WTC11 (cell line): ENCODE measurements around the gene SEMA7A. TPM values are rescaled to one million over a fixed set of nuclear protein-coding genes. Genes with fewer than 3 reads are reported as not detected.

Source experiments
- ATAC-seq: fragments of 200-7000 bp; cut with Tn5 transposase; 2 replicates; pipeline ENCODE4 v1.10.0; 2021; ENCODE audit warnings: mild to moderate bottlenecking, moderate library complexity
- CTCF ChIA-PET: fragments of 300-600 bp; sonication (Branson Sonifier 250); formaldehyde crosslinking; loops from one replicate; lab custom pipeline; 2021; ENCODE audit warnings: antibody characterized with exemption; lab: Charles Lee
- POLR2A ChIA-PET: fragments of 350-600 bp; sonication (Branson Sonifier 250); formaldehyde crosslinking; loops from one replicate; lab custom pipeline; 2021; ENCODE audit warnings: antibody characterized with exemption; lab: Charles Lee
- DNase-seq: peaks from one replicate; pipeline ENCODE4 v3.0.0; 2021; ENCODE audit warnings: low spot score
- H3K27ac Mint-ChIP-seq: 2 replicates; pipeline ENCODE4 v1.8.0; 2021; ENCODE audit warnings: mixed read lengths
- H3K27me3 Mint-ChIP-seq: 2 replicates; pipeline ENCODE4 v1.8.0; 2021; ENCODE audit warnings: low read depth, mild to moderate bottlenecking, moderate library complexity, mixed read lengths
- H3K36me3 Mint-ChIP-seq: 2 replicates; pipeline ENCODE4 v1.8.0; 2021; ENCODE audit warnings: mixed read lengths
- H3K4me1 Mint-ChIP-seq: 2 replicates; pipeline ENCODE4 v1.8.0; 2022; ENCODE audit warnings: mixed read lengths
- H3K4me3 Mint-ChIP-seq: 2 replicates; pipeline ENCODE4 v1.8.0; 2021; ENCODE audit warnings: mild to moderate bottlenecking, moderate library complexity, mixed read lengths
- H3K9me3 Mint-ChIP-seq: 2 replicates; pipeline ENCODE4 v1.8.0; 2021; ENCODE audit warnings: mixed read lengths
- ATF1 ChIP-seq: sonication (generic); formaldehyde crosslinking; IDR thresholded peaks from 2 replicates; pipeline ENCODE4 v1.8.1; 2023; ENCODE audit warnings: mild to moderate bottlenecking, moderate library complexity, missing genetic modification reagents
- CREB1 ChIP-seq: sonication (generic); formaldehyde crosslinking; IDR thresholded peaks from 2 replicates; pipeline ENCODE4 v1.8.0; 2023; ENCODE audit warnings: mild to moderate bottlenecking, missing genetic modification reagents
- ELF4 ChIP-seq: sonication (generic); formaldehyde crosslinking; IDR thresholded peaks from 2 replicates; pipeline ENCODE4 v1.8.1; 2022; ENCODE audit warnings: low read depth, mild to moderate bottlenecking, moderate library complexity, missing genetic modification reagents
- ESRRA ChIP-seq: sonication (generic); formaldehyde crosslinking; IDR thresholded peaks from 2 replicates; pipeline ENCODE4 v1.8.1; 2022; ENCODE audit warnings: mild to moderate bottlenecking, missing genetic modification reagents, borderline replicate concordance
- FOXJ3 ChIP-seq: sonication (generic); formaldehyde crosslinking; IDR thresholded peaks from 2 replicates; pipeline ENCODE4 v1.9.0; 2021; ENCODE audit warnings: missing genetic modification reagents, mild to moderate bottlenecking, borderline replicate concordance
- GRHL2 ChIP-seq: fragments of 250-450 bp; sonication (Bioruptor Pico); IDR thresholded peaks from 2 replicates; pipeline ENCODE4 v1.8.0; 2022; ENCODE audit warnings: mild to moderate bottlenecking, moderate library complexity; ENCODE audit not compliant: insufficient replicate concordance, severe bottlenecking
- OVOL2 ChIP-seq: fragments of 250-450 bp; sonication (Bioruptor Pico); IDR thresholded peaks from 2 replicates; pipeline ENCODE4 v1.9.0; 2021; ENCODE audit warnings: mild to moderate bottlenecking, borderline replicate concordance
- RELA ChIP-seq: sonication (generic); formaldehyde crosslinking; IDR thresholded peaks from 2 replicates; pipeline ENCODE4 v1.8.1; 2022; ENCODE audit warnings: missing genetic modification reagents, mild to moderate bottlenecking, borderline replicate concordance
- RORB ChIP-seq: fragments of 250-450 bp; sonication (Bioruptor Pico); IDR thresholded peaks from 2 replicates; pipeline ENCODE4 v1.9.0; 2021; ENCODE audit warnings: mild to moderate bottlenecking
- TEAD4 ChIP-seq: sonication (generic); formaldehyde crosslinking; IDR thresholded peaks from 2 replicates; pipeline ENCODE4 v1.8.0; 2022; ENCODE audit warnings: mild to moderate bottlenecking, missing genetic modification reagents
- ZBTB21 ChIP-seq: sonication (generic); formaldehyde crosslinking; IDR thresholded peaks from 2 replicates; pipeline ENCODE4 v1.8.1; 2023; ENCODE audit warnings: mild to moderate bottlenecking, missing genetic modification reagents, borderline replicate concordance
- ZNF219 ChIP-seq: sonication (generic); formaldehyde crosslinking; IDR thresholded peaks from 2 replicates; pipeline ENCODE4 v1.8.0; 2023; ENCODE audit warnings: missing genetic modification reagents, mild to moderate bottlenecking, borderline replicate concordance
- ZNF232 ChIP-seq: sonication (generic); formaldehyde crosslinking; IDR thresholded peaks from 2 replicates; pipeline ENCODE4 v1.8.0; 2022; ENCODE audit warnings: mild to moderate bottlenecking, missing genetic modification reagents
- ZNF317 ChIP-seq: sonication (generic); formaldehyde crosslinking; IDR thresholded peaks from 2 replicates; pipeline ENCODE4 v1.8.1; 2023; ENCODE audit warnings: low read depth, mild to moderate bottlenecking, moderate library complexity, missing genetic modification reagents, borderline replicate concordance
- total RNA-seq: library from RNA; stranded (reverse); gene quantifications from 3 replicates; pipeline ENCODE4 v1.2.3, GENCODE V29; 2021
- TF ChIP-seq, protein P1 (sequence below): fragments of 250-450 bp; sonication (Bioruptor Pico); IDR thresholded peaks from 2 replicates; pipeline ENCODE4 v1.9.0; 2021; ENCODE audit warnings: moderate library complexity, mild to moderate bottlenecking, inconsistent platforms, borderline replicate concordance
- TF ChIP-seq, protein P2 (sequence below): sonication (generic); formaldehyde crosslinking; IDR thresholded peaks from 2 replicates; pipeline ENCODE4 v1.8.0; 2022; ENCODE audit warnings: missing genetic modification reagents
- TF ChIP-seq, protein P3 (sequence below): sonication (generic); formaldehyde crosslinking; IDR thresholded peaks from 2 replicates; pipeline ENCODE4 v1.8.1; 2022; ENCODE audit warnings: mild to moderate bottlenecking, missing genetic modification reagents, moderate library complexity, borderline replicate concordance
- TF ChIP-seq, protein P4 (sequence below): sonication (generic); formaldehyde crosslinking; IDR thresholded peaks from 2 replicates; pipeline ENCODE4 v1.8.1; 2022; ENCODE audit warnings: missing genetic modification reagents, borderline replicate concordance
- TF ChIP-seq, protein P5 (sequence below): sonication (generic); formaldehyde crosslinking; IDR thresholded peaks from 2 replicates; pipeline ENCODE4 v1.8.0; 2022; ENCODE audit warnings: mild to moderate bottlenecking, missing genetic modification reagents
- TF ChIP-seq, protein P6 (sequence below): sonication (generic); formaldehyde crosslinking; IDR thresholded peaks from 2 replicates; pipeline ENCODE4 v1.8.1; 2023; ENCODE audit warnings: mild to moderate bottlenecking, missing genetic modification reagents

The SEMA7A gene
- total RNA-seq, 1 experiment from 2014 or later = 17.9 TPM

DNA sequence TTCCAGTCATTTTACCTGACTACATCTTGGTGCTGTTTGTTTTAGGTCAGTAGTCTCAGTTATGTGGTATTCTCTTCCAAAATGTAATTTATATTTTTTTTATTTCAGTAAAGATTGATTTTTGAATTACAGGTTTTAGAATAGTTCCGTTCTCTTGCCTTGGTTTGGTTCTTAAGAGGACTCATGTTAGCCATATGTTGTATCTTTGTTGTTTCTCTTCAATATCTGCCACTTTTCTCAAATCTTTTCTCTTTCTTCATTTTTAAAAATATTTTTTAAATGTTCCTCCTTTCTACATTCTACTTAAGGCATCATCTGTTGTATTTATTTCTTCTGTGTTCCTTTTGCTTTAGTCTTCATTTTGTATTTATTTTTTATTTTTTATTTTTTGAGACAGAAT lies 32.8 kb upstream of the SEMA7A start (continued):
- TF ChIP-seq, protein P1, sequence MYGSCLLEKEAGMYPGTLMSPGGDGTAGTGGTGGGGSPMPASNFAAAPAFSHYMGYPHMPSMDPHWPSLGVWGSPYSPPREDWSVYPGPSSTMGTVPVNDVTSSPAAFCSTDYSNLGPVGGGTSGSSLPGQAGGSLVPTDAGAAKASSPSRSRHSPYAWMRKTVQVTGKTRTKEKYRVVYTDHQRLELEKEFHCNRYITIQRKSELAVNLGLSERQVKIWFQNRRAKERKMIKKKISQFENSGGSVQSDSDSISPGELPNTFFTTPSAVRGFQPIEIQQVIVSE (CRISPR knock-in tag) = no peak

DNA sequence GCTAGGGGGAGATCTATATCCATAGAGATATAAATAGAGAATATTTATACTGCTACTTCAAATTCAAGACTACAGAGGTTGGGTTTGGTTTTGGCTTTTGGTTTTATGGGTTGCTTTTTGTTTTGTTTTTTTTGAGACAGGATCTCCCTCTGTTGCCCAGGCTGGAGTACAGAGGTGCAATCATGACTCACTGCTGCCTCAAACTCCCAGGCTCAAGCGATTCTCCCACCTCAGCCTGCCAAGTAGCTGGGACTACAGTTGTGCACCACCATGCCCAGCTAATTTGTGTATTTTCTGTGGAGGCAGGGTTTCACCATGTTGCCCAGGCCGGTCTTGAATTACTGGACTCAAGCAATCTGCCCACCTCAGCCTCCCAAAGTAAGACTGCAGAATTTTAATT lies 31.1 kb upstream of the SEMA7A start:
- Mint-ChIP-seq H3K4me3 (no peak overlapping the region), H3K4me1 (peaks cover 20% of the 10 kb centered on the region), H3K27ac (no peak overlapping the region), H3K27me3 (no peaks in the 10 kb centered on the region), H3K36me3 (peaks cover 53% of the 10 kb centered on the region), H3K9me3 (peaks cover 15% of the 10 kb centered on the region)
- TF ChIP-seq GRHL2 (CRISPR knock-in tag) = no peak
- TF ChIP-seq, protein P2, sequence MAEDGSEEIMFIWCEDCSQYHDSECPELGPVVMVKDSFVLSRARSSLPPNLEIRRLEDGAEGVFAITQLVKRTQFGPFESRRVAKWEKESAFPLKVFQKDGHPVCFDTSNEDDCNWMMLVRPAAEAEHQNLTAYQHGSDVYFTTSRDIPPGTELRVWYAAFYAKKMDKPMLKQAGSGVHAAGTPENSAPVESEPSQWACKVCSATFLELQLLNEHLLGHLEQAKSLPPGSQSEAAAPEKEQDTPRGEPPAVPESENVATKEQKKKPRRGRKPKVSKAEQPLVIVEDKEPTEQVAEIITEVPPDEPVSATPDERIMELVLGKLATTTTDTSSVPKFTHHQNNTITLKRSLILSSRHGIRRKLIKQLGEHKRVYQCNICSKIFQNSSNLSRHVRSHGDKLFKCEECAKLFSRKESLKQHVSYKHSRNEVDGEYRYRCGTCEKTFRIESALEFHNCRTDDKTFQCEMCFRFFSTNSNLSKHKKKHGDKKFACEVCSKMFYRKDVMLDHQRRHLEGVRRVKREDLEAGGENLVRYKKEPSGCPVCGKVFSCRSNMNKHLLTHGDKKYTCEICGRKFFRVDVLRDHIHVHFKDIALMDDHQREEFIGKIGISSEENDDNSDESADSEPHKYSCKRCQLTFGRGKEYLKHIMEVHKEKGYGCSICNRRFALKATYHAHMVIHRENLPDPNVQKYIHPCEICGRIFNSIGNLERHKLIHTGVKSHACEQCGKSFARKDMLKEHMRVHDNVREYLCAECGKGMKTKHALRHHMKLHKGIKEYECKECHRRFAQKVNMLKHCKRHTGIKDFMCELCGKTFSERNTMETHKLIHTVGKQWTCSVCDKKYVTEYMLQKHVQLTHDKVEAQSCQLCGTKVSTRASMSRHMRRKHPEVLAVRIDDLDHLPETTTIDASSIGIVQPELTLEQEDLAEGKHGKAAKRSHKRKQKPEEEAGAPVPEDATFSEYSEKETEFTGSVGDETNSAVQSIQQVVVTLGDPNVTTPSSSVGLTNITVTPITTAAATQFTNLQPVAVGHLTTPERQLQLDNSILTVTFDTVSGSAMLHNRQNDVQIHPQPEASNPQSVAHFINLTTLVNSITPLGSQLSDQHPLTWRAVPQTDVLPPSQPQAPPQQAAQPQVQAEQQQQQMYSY (CRISPR knock-in tag) = no peak
- TF ChIP-seq, protein P3, sequence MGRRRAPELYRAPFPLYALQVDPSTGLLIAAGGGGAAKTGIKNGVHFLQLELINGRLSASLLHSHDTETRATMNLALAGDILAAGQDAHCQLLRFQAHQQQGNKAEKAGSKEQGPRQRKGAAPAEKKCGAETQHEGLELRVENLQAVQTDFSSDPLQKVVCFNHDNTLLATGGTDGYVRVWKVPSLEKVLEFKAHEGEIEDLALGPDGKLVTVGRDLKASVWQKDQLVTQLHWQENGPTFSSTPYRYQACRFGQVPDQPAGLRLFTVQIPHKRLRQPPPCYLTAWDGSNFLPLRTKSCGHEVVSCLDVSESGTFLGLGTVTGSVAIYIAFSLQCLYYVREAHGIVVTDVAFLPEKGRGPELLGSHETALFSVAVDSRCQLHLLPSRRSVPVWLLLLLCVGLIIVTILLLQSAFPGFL (CRISPR knock-in tag) = no peak
- no peak for TF ChIP-seq ZNF219 (CRISPR knock-in tag)
- TF ChIP-seq CREB1 (CRISPR knock-in tag) = no peak
- TF ChIP-seq, protein P4, sequence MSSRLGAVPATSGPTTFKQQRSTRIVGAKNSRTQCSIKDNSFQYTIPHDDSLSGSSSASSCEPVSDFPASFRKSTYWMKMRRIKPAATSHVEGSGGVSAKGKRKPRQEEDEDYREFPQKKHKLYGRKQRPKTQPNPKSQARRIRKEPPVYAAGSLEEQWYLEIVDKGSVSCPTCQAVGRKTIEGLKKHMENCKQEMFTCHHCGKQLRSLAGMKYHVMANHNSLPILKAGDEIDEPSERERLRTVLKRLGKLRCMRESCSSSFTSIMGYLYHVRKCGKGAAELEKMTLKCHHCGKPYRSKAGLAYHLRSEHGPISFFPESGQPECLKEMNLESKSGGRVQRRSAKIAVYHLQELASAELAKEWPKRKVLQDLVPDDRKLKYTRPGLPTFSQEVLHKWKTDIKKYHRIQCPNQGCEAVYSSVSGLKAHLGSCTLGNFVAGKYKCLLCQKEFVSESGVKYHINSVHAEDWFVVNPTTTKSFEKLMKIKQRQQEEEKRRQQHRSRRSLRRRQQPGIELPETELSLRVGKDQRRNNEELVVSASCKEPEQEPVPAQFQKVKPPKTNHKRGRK (CRISPR knock-in tag) = no peak
- no peak for TF ChIP-seq ATF1 (CRISPR knock-in tag)
- TF ChIP-seq, protein P5, sequence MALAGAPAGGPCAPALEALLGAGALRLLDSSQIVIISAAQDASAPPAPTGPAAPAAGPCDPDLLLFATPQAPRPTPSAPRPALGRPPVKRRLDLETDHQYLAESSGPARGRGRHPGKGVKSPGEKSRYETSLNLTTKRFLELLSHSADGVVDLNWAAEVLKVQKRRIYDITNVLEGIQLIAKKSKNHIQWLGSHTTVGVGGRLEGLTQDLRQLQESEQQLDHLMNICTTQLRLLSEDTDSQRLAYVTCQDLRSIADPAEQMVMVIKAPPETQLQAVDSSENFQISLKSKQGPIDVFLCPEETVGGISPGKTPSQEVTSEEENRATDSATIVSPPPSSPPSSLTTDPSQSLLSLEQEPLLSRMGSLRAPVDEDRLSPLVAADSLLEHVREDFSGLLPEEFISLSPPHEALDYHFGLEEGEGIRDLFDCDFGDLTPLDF (CRISPR knock-in tag) = no peak
- ChIA-PET POLR2A (no interaction called here), CTCF (interaction anchor here (1.1 kb wide), 1 partner anchor 157 kb away, joined by 3 read pairs; no protein-coding TSS in a partner anchor)
- ATAC-seq (no peak), DNase-seq (no peak)

DNA sequence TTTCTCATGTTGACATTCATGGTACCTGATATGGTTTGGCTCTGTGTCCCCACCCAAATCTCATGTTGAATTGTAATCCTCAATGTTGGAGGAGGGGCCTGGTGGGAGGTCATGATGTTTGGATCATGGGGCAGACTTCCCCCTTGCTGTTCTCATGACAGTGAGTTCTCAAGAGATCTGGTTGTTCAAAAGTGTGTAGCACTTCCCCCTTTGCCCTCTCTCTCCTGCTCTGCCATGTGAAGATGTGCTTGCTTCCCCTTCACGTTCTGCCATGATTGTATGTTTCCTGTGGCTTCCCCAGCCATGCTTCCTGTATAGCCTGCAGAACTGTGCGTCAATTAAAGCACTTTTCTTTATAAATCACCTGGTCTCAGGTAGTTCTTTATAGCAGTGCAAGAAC lies 30.5 kb upstream of the SEMA7A start:
- Mint-ChIP-seq H3K9me3 (peaks cover 14% of the 10 kb centered on the region), H3K4me1 (peaks cover 20% of the 10 kb centered on the region), H3K4me3 (no peak overlapping the region), H3K27me3 (no peaks in the 10 kb centered on the region), H3K36me3 (peaks cover 48% of the 10 kb centered on the region), H3K27ac (no peak overlapping the region)
- TF ChIP-seq OVOL2 (CRISPR knock-in tag) = no peak
- no peak for TF ChIP-seq TEAD4 (CRISPR knock-in tag)
- no peak for TF ChIP-seq RORB (CRISPR knock-in tag)
- no peak for TF ChIP-seq ZNF232 (CRISPR knock-in tag)
- TF ChIP-seq ZBTB21 (CRISPR knock-in tag) = no peak
- no peak for TF ChIP-seq RELA (CRISPR knock-in tag)
- no peak for TF ChIP-seq ZNF317 (CRISPR knock-in tag)
- TF ChIP-seq, protein P6, sequence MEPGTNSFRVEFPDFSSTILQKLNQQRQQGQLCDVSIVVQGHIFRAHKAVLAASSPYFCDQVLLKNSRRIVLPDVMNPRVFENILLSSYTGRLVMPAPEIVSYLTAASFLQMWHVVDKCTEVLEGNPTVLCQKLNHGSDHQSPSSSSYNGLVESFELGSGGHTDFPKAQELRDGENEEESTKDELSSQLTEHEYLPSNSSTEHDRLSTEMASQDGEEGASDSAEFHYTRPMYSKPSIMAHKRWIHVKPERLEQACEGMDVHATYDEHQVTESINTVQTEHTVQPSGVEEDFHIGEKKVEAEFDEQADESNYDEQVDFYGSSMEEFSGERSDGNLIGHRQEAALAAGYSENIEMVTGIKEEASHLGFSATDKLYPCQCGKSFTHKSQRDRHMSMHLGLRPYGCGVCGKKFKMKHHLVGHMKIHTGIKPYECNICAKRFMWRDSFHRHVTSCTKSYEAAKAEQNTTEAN (CRISPR knock-in tag) = no peak
- no peak for TF ChIP-seq ELF4
- no peak for TF ChIP-seq FOXJ3 (CRISPR knock-in tag)
- TF ChIP-seq ESRRA = no peak
- TF ChIP-seq, protein P1 (CRISPR knock-in tag) = no peak
- CTCF ChIA-PET = no interaction called here
- ATAC-seq = no peak
- POLR2A ChIA-PET = no interaction called here
- no peak for DNase-seq
